Smooth muscle cell of the umbilical artery (primary cell): ENCODE measurements around the gene EFHC2. TPM values are rescaled to one million over a fixed set of nuclear protein-coding genes. Genes with fewer than 3 reads are reported as not detected.

Experiments used
- total RNA-seq: library from RNA; depleted of rRNA; stranded (reverse); fragments of >200 nt; gene quantifications from 2 replicates; pipeline ENCODE4 v1.2.3, GENCODE V29; 2014

The EFHC2 gene
- 0.23 and 0.89 TPM in 2 replicates for total RNA-seq

GRCh38 chrX:44343412-44344141, at the start of gene EFHC2:
Gene EFHC2 (minus strand): TSS chrX:44343672. CDS start chrX:44343588, 84 bp downstream.

Other genes with a start within 250 kb of the EFHC2 start
- 10.8 and 11.6 TPM in 2 replicates for gene FUNDC1, start 199.2 kb upstream of the EFHC2 start, total RNA-seq